Calu3 (cell line): ENCODE measurements around the gene CBX3. TPM values are rescaled to one million over a fixed set of nuclear protein-coding genes. Genes with fewer than 3 reads are reported as not detected.
"Not testable (repeated sequence)": the region's sequence is repeated elsewhere in the genome, so short reads cannot be mapped to it uniquely, and the experiment has no call there.

Source experiments
- BruUV-seq: library from RNA; stranded (reverse); fragments of 400-500 nt; replicated peaks from 2 replicates; lab custom pipeline; 2021; lab: Mats Ljungman, UMichigan
- CTCF ChIA-PET: fragments of 300-600 bp; sonication (Branson Sonifier 250); formaldehyde crosslinking; loops from one replicate; lab custom pipeline; 2022; ENCODE audit warnings: antibody characterized with exemption; lab: Charles Lee
- DNase-seq: peaks from one replicate; pipeline ENCODE4 v3.0.0; 2022
- H3K27ac Mint-ChIP-seq: one replicate; pipeline ENCODE4 v1.8.0; 2022; ENCODE audit warnings: mixed read lengths; ENCODE audit not compliant: unreplicated experiment
- H3K27me3 Mint-ChIP-seq: one replicate; pipeline ENCODE4 v1.8.0; 2022; ENCODE audit warnings: mixed read lengths; ENCODE audit not compliant: unreplicated experiment
- H3K36me3 Mint-ChIP-seq: one replicate; pipeline ENCODE4 v1.8.0; 2022; ENCODE audit warnings: mild to moderate bottlenecking, moderate library complexity, mixed read lengths; ENCODE audit not compliant: insufficient read depth, unreplicated experiment
- H3K4me1 Mint-ChIP-seq: one replicate; pipeline ENCODE4 v1.8.0; 2022; ENCODE audit warnings: mild to moderate bottlenecking, low read depth, mixed read lengths; ENCODE audit not compliant: unreplicated experiment
- H3K4me3 Mint-ChIP-seq: one replicate; pipeline ENCODE4 v1.8.0; 2022; ENCODE audit warnings: mild to moderate bottlenecking, low read depth, moderate library complexity, mixed read lengths; ENCODE audit not compliant: unreplicated experiment
- H3K9me3 Mint-ChIP-seq: one replicate; pipeline ENCODE4 v1.8.0; 2022; ENCODE audit warnings: low read depth, mixed read lengths; ENCODE audit not compliant: unreplicated experiment
- CTCF ChIP-seq: fragments of 200-600 bp; IDR thresholded peaks from one replicate; pipeline ENCODE4 v1.8.0; 2022; ENCODE audit warnings: antibody characterized with exemption; ENCODE audit not compliant: unreplicated experiment
- intact Hi-C: fragments of 100-400 bp; cut with micrococcal nuclease; formaldehyde crosslinking; loops from one replicate; pipeline ENCODE4 v1.10.0; 2022; ENCODE audit not compliant: unreplicated experiment
- total RNA-seq: library from RNA; stranded (reverse); gene quantifications from 2 replicates; pipeline ENCODE4 v1.2.3, GENCODE V29; 2022

CBX3 gene
- total RNA-seq, 1 experiment from 2014 or later = 417 TPM

GRCh38 chr7:26250239-26250638 is 48.7 kb downstream of the CBX3 start:
- H3K4me1 Mint-ChIP-seq = no peaks in the 10 kb centered on the region
- H3K4me3 Mint-ChIP-seq = no peak overlapping the region
- no peaks in the 10 kb centered on the region for H3K36me3 Mint-ChIP-seq
- TF ChIP-seq CTCF = no peak
- H3K9me3 Mint-ChIP-seq = no peaks in the 10 kb centered on the region
- BruUV-seq = no TSS peak
- intact Hi-C loops = no loop called here
- no peak overlapping the region for H3K27ac Mint-ChIP-seq
- H3K27me3 Mint-ChIP-seq = no peaks in the 10 kb centered on the region
- CTCF ChIA-PET = interaction anchor here (0.7 kb wide), 1 partner anchor 23 kb away, joined by 5 read pairs; no protein-coding TSS in a partner anchor
- no peak for DNase-seq

GRCh38 chr7:26261866-26262265 is 60.3 kb downstream of the CBX3 start:
- H3K27ac Mint-ChIP-seq, H3K4me3 Mint-ChIP-seq, BruUV-seq, H3K4me1 Mint-ChIP-seq, DNase-seq, H3K36me3 Mint-ChIP-seq, CTCF ChIA-PET, intact Hi-C loops: not testable (repeated sequence)
- Mint-ChIP-seq H3K9me3 (peaks cover 10% of the 10 kb centered on the region), H3K27me3 (peaks cover 28% of the 10 kb centered on the region)

Other genes starting within 250 kb of the CBX3 start
- gene NFE2L3, start 49.5 kb upstream of the CBX3 start, total RNA-seq = 74.3 and 108 TPM in 2 replicates
- gene HNRNPA2B1, start 999 bp upstream of the CBX3 start, total RNA-seq = 880 and 924 TPM in 2 replicates
- gene SNX10, start 90.1 kb downstream of the CBX3 start, total RNA-seq = 19.6 and 22.1 TPM in 2 replicates